ENCODE measurements around the gene C6orf141. TPM values are rescaled to one million over a fixed set of nuclear protein-coding genes. Genes with fewer than 3 reads are reported as not detected.

The C6orf141 gene
- total and polyA plus RNA-seq, 4 donors, result 0.14 to 0.84 (median 0.38) TPM

DNA sequence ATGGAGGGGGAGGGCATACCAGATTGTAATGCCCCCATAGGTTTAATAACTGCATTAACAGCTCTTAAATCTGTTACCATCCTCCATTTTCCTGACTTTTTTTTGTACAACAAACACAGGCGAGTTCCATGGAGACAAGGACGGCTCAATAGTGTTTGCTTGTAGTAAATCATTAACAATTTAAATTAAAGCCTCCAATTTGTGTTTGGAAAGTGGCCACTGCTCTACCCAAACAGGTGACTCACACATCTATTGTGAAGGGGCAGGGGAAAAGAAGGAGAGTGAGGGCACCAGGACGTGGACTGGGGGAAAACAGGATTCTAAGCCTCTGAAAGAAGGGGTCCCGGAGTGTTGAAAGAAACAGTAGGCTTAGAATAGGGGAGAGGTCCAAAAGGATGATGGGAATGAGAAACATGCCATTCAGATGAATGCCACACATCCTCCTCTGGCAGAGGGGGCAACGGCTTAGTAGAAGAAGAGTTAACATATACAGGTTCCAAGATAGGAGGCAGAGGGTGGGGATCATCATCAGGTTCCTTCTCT lies 43.8 kb upstream of the C6orf141 start:
- H3K36me3 ChIP-seq (ENCODE audit: control insufficient read depth in 4 of 4, insufficient read depth in 3 of 4, low read depth in 1 of 4, low read length in 3 of 4), result no peaks in the 10 kb centered on the region
- peak overlapping the region; percentile 31 to 37 for H3K27ac ChIP-seq (ENCODE audit: low read depth in 1 of 2, low read length in 2 of 2)

More for the DNA sequence above, 43.8 kb upstream of the C6orf141 start:
- H3K9me3 ChIP-seq (ENCODE audit: control insufficient read depth in 4 of 4, low read length in 3 of 4), result no peaks in the 10 kb centered on the region
- H3K4me1 ChIP-seq (ENCODE audit: control insufficient read depth in 4 of 4, insufficient read depth in 4 of 4, low read length in 3 of 4), result peaks cover 0 to 22% (median 11%) of the 10 kb centered on the region in 4 donors
- no peak overlapping the region for H3K9ac ChIP-seq (ENCODE audit: low read depth in 1 of 2, low read length in 2 of 2)
- 46% methylated on average over 5 of the region's 5 CpGs for WGBS
- TF ChIP-seq, protein P1, sequence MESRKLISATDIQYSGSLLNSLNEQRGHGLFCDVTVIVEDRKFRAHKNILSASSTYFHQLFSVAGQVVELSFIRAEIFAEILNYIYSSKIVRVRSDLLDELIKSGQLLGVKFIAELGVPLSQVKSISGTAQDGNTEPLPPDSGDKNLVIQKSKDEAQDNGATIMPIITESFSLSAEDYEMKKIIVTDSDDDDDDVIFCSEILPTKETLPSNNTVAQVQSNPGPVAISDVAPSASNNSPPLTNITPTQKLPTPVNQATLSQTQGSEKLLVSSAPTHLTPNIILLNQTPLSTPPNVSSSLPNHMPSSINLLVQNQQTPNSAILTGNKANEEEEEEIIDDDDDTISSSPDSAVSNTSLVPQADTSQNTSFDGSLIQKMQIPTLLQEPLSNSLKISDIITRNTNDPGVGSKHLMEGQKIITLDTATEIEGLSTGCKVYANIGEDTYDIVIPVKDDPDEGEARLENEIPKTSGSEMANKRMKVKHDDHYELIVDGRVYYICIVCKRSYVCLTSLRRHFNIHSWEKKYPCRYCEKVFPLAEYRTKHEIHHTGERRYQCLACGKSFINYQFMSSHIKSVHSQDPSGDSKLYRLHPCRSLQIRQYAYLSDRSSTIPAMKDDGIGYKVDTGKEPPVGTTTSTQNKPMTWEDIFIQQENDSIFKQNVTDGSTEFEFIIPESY (IDR thresholded peaks at IDR 0.05), result no peak
- TF ChIP-seq FOXA1 (IDR thresholded peaks at IDR 0.05), result no peak
- peak in 1 of 2 donors; percentile 21 for TF ChIP-seq GABPA (IDR thresholded peaks at IDR 0.05 in 1 of 2, conservative IDR thresholded peaks at IDR 0.05 in 1 of 2)
- no peak for TF ChIP-seq HNF4G (IDR thresholded peaks at IDR 0.05)
- peak; percentile 55 to 74 for TF ChIP-seq JUND (IDR thresholded peaks at IDR 0.05)
- TF ChIP-seq, protein P2, sequence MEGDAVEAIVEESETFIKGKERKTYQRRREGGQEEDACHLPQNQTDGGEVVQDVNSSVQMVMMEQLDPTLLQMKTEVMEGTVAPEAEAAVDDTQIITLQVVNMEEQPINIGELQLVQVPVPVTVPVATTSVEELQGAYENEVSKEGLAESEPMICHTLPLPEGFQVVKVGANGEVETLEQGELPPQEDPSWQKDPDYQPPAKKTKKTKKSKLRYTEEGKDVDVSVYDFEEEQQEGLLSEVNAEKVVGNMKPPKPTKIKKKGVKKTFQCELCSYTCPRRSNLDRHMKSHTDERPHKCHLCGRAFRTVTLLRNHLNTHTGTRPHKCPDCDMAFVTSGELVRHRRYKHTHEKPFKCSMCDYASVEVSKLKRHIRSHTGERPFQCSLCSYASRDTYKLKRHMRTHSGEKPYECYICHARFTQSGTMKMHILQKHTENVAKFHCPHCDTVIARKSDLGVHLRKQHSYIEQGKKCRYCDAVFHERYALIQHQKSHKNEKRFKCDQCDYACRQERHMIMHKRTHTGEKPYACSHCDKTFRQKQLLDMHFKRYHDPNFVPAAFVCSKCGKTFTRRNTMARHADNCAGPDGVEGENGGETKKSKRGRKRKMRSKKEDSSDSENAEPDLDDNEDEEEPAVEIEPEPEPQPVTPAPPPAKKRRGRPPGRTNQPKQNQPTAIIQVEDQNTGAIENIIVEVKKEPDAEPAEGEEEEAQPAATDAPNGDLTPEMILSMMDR (IDR thresholded peaks at IDR 0.05; ENCODE audit: low read depth, low read length, missing input control), result no peak
- TF ChIP-seq YY1 (IDR thresholded peaks at IDR 0.05), result peak; percentile 88
- TF ChIP-seq TAF1 (conservative IDR thresholded peaks at IDR 0.05), result no peak
- TF ChIP-seq EGR1 (IDR thresholded peaks at IDR 0.05; ENCODE audit: low read depth in 2 of 2), result no peak
- peak in 1 of 2 donors; percentile 12 for TF ChIP-seq RAD21 (IDR thresholded peaks at IDR 0.05)
- peak; percentile 51 for TF ChIP-seq SP1 (IDR thresholded peaks at IDR 0.05)
- TF ChIP-seq, protein P3, sequence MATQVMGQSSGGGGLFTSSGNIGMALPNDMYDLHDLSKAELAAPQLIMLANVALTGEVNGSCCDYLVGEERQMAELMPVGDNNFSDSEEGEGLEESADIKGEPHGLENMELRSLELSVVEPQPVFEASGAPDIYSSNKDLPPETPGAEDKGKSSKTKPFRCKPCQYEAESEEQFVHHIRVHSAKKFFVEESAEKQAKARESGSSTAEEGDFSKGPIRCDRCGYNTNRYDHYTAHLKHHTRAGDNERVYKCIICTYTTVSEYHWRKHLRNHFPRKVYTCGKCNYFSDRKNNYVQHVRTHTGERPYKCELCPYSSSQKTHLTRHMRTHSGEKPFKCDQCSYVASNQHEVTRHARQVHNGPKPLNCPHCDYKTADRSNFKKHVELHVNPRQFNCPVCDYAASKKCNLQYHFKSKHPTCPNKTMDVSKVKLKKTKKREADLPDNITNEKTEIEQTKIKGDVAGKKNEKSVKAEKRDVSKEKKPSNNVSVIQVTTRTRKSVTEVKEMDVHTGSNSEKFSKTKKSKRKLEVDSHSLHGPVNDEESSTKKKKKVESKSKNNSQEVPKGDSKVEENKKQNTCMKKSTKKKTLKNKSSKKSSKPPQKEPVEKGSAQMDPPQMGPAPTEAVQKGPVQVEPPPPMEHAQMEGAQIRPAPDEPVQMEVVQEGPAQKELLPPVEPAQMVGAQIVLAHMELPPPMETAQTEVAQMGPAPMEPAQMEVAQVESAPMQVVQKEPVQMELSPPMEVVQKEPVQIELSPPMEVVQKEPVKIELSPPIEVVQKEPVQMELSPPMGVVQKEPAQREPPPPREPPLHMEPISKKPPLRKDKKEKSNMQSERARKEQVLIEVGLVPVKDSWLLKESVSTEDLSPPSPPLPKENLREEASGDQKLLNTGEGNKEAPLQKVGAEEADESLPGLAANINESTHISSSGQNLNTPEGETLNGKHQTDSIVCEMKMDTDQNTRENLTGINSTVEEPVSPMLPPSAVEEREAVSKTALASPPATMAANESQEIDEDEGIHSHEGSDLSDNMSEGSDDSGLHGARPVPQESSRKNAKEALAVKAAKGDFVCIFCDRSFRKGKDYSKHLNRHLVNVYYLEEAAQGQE (IDR thresholded peaks at IDR 0.05), result peak; percentile 28
- no peak for TF ChIP-seq NR2F2 (IDR thresholded peaks at IDR 0.05)
- TF ChIP-seq RXRA (IDR thresholded peaks at IDR 0.05), result peak in 1 of 2 donors; percentile 36
- TF ChIP-seq HNF4A (conservative IDR thresholded peaks at IDR 0.05), result peak; percentile 22 to 48
- TF ChIP-seq, protein P4, sequence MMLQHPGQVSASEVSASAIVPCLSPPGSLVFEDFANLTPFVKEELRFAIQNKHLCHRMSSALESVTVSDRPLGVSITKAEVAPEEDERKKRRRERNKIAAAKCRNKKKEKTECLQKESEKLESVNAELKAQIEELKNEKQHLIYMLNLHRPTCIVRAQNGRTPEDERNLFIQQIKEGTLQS (IDR thresholded peaks at IDR 0.05), result no peak
- no peak for TF ChIP-seq FOXA2 (IDR thresholded peaks at IDR 0.05)
- TF ChIP-seq, protein P5, sequence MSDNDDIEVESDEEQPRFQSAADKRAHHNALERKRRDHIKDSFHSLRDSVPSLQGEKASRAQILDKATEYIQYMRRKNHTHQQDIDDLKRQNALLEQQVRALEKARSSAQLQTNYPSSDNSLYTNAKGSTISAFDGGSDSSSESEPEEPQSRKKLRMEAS (IDR thresholded peaks at IDR 0.05), result no peak
- no peak for DNase-seq (ENCODE audit: low spot score)
- H3K27me3 ChIP-seq (ENCODE audit: control insufficient read depth in 4 of 4, insufficient read depth in 4 of 4, low read length in 3 of 4), result no peaks in the 10 kb centered on the region
- no peak overlapping the region for H3K4me3 ChIP-seq (ENCODE audit: low read depth in 1 of 3, low read length in 3 of 3)

Data from liver (tissue), 9 donors.